Measurements from ENCODE around the gene AVL9. TPM values are rescaled to one million over a fixed set of nuclear protein-coding genes. Genes with fewer than 3 reads are reported as not detected.

The AVL9 gene
- total RNA-seq, 1 experiment from 2014 or later: 86.6 TPM

GRCh38 chr7:32524631-32525030, 29.3 kb downstream of the AVL9 start:
- TF ChIP-seq CTCF (IDR thresholded peaks at IDR 0.05; ENCODE audit: unreplicated experiment): no peak
- Mint-ChIP-seq H3K36me3 (ENCODE audit: insufficient read depth, unreplicated experiment) (peaks cover 36% of the 10 kb centered on the region), H3K4me3 (ENCODE audit: low read depth, unreplicated experiment) (no peak overlapping the region), H3K27me3 (ENCODE audit: unreplicated experiment) (no peaks in the 10 kb centered on the region), H3K4me1 (ENCODE audit: low read depth, unreplicated experiment) (no peaks in the 10 kb centered on the region), H3K27ac (ENCODE audit: unreplicated experiment) (no peak overlapping the region), H3K9me3 (ENCODE audit: low read depth, unreplicated experiment) (peaks cover 14% of the 10 kb centered on the region)
- no peak for DNase-seq
- no TSS peak for BruUV-seq (replicated peaks)
- intact Hi-C loops (cut with micrococcal nuclease; ENCODE audit: unreplicated experiment): no loop called here
- CTCF ChIA-PET: no interaction called here

GRCh38 chr7:32525839-32526238, 30.6 kb downstream of the AVL9 start:
- Mint-ChIP-seq H3K4me3 (ENCODE audit: low read depth, unreplicated experiment) (no peak overlapping the region), H3K36me3 (ENCODE audit: insufficient read depth, unreplicated experiment) (peaks cover 33% of the 10 kb centered on the region), H3K27ac (ENCODE audit: unreplicated experiment) (no peak overlapping the region), H3K4me1 (ENCODE audit: low read depth, unreplicated experiment) (no peaks in the 10 kb centered on the region), H3K9me3 (ENCODE audit: low read depth, unreplicated experiment) (peaks cover 7% of the 10 kb centered on the region), H3K27me3 (ENCODE audit: unreplicated experiment) (no peaks in the 10 kb centered on the region)
- DNase-seq: no peak
- no TSS peak for BruUV-seq (replicated peaks)
- no peak for TF ChIP-seq CTCF (IDR thresholded peaks at IDR 0.05; ENCODE audit: unreplicated experiment)
- CTCF ChIA-PET: no interaction called here
- intact Hi-C loops (cut with micrococcal nuclease; ENCODE audit: unreplicated experiment): no loop called here

- CTCF ChIA-PET: no interaction called here
- intact Hi-C loops (cut with micrococcal nuclease; ENCODE audit: unreplicated experiment): no loop called here
- DNase-seq: no peak
- Mint-ChIP-seq H3K27me3 (ENCODE audit: unreplicated experiment) (no peaks in the 10 kb centered on the region), H3K9me3 (ENCODE audit: low read depth, unreplicated experiment) (no peaks in the 10 kb centered on the region), H3K4me1 (ENCODE audit: low read depth, unreplicated experiment) (peaks cover 15% of the 10 kb centered on the region), H3K4me3 (ENCODE audit: low read depth, unreplicated experiment) (no peak overlapping the region), H3K27ac (ENCODE audit: unreplicated experiment) (no peak overlapping the region), H3K36me3 (ENCODE audit: insufficient read depth, unreplicated experiment) (peaks cover 10% of the 10 kb centered on the region)
- no peak for TF ChIP-seq CTCF (IDR thresholded peaks at IDR 0.05; ENCODE audit: unreplicated experiment)
- no TSS peak for BruUV-seq (replicated peaks)
Observed at GRCh38 chr7:32531402-32531801, 36.1 kb downstream of the AVL9 start.

- peaks cover 21% of the 10 kb centered on the region for H3K4me1 Mint-ChIP-seq (ENCODE audit: low read depth, unreplicated experiment)
- H3K27ac Mint-ChIP-seq (ENCODE audit: unreplicated experiment): no peak overlapping the region
- no TSS peak for BruUV-seq (replicated peaks)
- CTCF ChIA-PET: no interaction called here
- H3K36me3 Mint-ChIP-seq (ENCODE audit: insufficient read depth, unreplicated experiment): peaks cover 15% of the 10 kb centered on the region
- intact Hi-C loops (cut with micrococcal nuclease; ENCODE audit: unreplicated experiment): no loop called here
- H3K9me3 Mint-ChIP-seq (ENCODE audit: low read depth, unreplicated experiment): no peaks in the 10 kb centered on the region
- H3K27me3 Mint-ChIP-seq (ENCODE audit: unreplicated experiment): no peaks in the 10 kb centered on the region
- no peak overlapping the region for H3K4me3 Mint-ChIP-seq (ENCODE audit: low read depth, unreplicated experiment)
- no peak for TF ChIP-seq CTCF (IDR thresholded peaks at IDR 0.05; ENCODE audit: unreplicated experiment)
- DNase-seq: no peak
Observed at GRCh38 chr7:32532086-32532485, 36.8 kb downstream of the AVL9 start.
